HG02840 (cell line): ENCODE results near the gene OXA1L.
"Not testable (repeated sequence)": the region's sequence is repeated elsewhere in the genome, so short reads cannot be mapped to it uniquely, and the experiment has no call there.

Experiments
- ATAC-seq: cut with Tn5 transposase; IDR thresholded peaks from one replicate; pipeline ENCODE4 v1.9.1; 2021; ENCODE audit warnings: mild to moderate bottlenecking, moderate library complexity, moderate number of reproducible peaks; ENCODE audit not compliant: unreplicated experiment, low FRiP score

The OXA1L gene

DNA sequence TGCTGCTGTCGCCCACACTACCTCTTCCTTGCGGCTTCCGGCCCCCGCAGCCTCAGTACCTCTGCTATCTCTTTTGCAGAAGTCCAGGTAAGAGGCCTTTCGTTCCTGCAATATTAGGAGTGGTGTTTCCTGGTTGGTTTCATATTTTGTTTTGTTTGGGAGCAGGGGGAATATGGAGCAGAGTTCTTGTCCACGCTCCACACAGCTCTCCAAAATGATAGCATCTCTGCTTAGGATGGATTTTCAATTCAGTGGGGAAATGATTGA, 768 bp downstream of the OXA1L start:
- ATAC-seq = no peak

GRCh38 chr14:22768947-22769346, 2.5 kb downstream of the OXA1L start:
- no peak for ATAC-seq

DNA sequence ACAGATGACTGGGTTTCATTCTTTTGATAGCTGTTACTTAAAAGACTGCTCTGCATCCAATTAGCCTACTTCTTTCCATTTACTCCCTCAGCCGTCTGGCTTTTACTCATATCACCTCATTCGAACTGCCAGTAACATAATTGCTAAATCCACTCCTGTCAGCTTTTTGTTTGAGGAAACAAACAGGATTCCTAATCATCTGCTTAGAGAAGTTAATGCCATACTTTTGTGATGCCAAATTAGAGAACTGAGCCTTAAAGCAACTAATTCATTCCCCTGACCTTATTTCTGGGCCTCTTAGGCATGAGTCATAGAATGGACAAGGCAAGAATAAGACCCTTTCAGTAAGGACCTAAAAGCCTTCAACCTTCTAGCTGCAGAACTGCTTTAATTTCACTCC, 2.9 kb downstream of the OXA1L start:
- ATAC-seq = no peak

DNA sequence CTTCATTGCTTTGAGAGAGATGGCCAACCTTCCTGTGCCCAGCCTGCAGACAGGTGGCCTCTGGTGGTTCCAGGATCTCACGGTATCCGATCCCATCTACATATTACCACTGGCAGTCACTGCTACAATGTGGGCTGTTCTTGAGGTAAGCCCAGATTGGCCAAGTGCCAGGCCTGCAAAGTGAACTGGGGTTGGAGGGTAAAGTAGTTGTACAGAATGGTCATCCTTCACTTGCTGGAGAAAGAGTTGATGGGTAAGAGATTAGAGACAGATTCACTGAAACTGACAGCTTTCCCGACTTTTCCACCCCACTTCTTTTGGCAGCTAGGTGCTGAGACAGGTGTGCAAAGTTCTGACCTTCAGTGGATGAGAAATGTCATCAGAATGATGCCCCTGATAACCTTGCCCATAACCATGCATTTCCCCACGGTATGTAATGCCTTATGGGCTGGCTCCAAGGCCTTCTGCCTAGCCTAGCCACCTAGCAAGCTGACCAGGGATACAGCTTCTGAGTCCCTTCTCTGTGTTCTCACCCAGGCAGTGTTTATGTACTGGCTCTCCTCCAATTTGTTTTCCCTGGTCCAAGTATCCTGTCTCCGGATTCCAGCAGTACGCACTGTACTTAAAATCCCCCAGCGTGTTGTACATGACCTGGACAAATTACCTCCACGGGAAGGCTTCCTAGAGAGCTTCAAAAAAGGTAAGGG, 4.1 kb downstream of the OXA1L start:
- no peak for ATAC-seq

DNA sequence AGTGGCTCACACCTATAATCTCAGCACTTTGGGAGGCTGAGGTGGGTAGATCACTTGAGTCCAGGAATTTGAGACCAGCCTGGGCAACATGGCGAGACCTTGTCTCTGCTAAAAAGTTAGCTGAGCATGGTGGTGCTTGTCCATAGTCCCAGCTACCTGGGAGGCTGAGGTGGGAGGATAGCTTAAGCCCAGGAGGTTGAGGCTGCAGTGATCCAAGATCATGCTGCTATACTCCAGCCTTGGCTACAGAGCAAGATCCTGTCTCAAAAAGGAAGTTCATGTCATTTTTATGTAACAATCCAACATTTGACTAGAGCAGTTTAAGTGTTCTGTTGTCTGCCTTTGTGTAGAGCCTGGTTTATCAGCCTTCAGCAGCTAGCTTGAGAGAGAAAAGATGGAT, 6.2 kb downstream of the OXA1L start:
- ATAC-seq = no peak

- ATAC-seq = no peak
Observed at GRCh38 chr14:22773162-22774010, 6.9 kb downstream of the OXA1L start.

DNA sequence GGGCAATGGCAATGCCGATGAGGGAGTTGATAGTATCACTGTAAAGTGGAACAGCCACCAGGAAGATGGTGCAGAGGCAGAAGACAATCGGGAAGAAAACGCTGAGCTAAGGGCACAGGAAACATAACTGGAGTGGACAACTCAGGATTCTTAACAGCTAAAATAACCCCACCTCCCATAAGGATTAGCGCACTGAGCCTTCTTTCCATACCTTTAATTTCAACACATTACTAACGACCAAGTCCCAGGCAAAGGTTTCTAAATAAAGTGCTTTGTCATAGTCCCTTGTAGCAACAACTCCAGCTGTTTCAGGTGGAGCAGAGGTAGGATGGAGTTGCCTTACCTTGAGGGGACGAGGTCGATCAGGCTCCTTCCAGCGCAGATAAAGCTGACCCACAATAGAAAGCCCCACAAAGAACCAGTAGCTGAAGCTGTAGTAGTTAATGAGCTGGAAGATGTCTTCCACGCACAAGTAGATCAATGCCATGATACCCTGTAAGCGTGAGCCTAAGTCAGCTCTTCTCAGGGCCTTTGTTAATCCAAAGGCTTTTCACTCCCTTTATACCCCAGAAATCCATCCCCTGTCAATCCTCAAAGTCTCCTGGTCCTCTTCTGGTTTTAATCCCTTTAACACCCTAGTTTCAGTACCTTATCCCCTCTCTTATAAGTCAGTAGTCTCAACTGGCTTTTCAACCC, 7.7 kb downstream of the OXA1L start:
- ATAC-seq = no peak

DNA sequence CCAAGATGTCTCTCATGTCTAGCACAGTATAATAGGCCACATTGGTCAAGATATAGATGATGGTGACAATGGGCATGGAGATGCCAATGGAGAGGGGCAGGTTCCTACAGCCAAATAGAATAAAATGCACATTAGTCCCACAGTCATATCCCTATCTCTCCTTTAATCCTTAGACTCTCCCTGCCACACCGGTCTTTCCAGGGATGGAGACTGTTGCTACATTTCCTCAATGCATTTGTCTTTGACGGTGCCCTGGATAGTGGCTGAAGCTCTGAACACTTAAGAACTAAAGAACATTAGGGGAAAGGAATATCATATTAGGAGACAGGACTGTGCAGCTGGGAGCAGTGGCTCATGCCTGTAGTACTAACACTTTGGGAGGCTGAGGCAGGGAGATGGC, 9.7 kb downstream of the OXA1L start:
- no peak for ATAC-seq

- not testable (repeated sequence) for ATAC-seq
Observed at GRCh38 chr14:22776849-22777248, 10.4 kb downstream of the OXA1L start.

- ATAC-seq = no peak
Observed at GRCh38 chr14:22778084-22778483, 11.6 kb downstream of the OXA1L start.

GRCh38 chr14:22780105-22780679, 13.7 kb downstream of the OXA1L start:
- ATAC-seq = no peak

DNA sequence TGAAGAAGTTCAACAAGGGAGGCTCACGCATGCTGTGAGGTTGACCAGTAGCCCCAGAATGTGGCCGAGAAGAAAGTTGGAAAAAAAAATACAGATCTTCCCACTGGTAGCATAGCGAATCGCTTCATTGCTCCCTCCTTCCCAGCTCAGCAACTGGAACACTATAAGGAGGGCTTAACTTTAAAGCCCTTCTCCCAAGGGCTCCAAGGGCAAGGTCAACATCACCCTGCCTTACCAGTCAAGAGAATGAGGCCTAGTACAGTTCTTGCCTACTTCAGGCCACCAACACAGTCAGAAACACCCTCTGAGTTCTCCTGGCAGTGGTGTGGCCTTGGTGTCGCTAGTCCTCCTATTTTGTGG, 14.4 kb downstream of the OXA1L start:
- no peak for ATAC-seq

DNA sequence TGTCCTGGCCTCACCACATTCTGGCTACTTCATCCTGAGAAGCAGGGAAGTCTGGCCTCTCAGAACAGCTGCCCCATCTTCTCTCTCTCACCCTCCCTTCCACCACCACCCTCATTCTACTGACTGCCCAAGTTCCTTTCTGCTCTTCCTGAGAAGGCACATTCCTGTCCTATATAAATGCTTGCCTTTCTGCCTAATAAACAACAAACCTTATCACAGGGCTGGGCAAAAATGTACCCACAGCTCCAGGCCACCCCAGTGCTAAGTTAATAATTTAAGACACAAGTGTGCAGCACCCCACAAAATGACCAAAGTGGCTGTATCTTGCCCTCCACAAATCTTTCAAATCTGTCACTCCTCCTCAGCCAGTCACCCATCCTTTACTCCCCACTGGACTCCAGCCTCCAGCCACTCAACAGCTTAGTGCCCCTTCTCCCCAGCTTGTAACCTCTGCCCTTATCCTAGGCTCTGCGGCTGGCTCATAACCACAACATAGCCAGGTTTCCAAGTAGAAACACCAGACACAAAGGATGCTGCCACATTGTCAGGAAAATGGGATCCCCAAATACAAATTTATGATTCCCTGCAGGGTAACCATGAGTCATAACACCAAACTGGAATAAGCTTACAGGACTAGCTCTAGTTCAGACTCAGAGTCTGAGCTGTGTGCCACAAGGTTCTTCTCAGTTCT, 15.0 kb downstream of the OXA1L start:
- ATAC-seq = no peak

DNA sequence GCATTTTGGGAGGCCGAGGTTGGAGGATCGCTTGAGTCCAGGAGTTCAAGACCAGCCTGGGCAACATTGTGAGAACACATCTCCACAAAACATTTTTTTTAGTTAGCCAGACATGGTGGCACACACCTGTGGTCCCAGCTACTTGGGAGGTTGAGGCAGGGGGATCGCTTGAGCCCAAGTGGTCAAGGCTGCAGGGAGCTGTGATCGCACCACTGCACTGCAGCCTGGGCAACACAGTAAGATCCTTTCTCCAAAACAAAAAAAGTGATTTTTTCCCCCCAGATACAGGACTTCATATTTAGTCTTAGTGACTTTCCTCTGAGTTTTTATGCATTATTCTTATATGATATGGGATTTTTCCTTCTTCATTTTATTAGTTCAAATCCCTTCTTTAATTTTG, 20.2 kb downstream of the OXA1L start:
- ATAC-seq = no peak

GRCh38 chr14:22791301-22791700, 24.8 kb downstream of the OXA1L start:
- no peak for ATAC-seq

GRCh38 chr14:22792158-22792557, 25.7 kb downstream of the OXA1L start:
- ATAC-seq = no peak

- ATAC-seq = not testable (repeated sequence)
Observed at GRCh38 chr14:22793550-22793949, 27.1 kb downstream of the OXA1L start.

GRCh38 chr14:22793976-22794375, 27.5 kb downstream of the OXA1L start:
- no peak for ATAC-seq

GRCh38 chr14:22794551-22794951, 28.1 kb downstream of the OXA1L start:
- ATAC-seq = no peak

GRCh38 chr14:22796087-22796707, 29.7 kb downstream of the OXA1L start:
- ATAC-seq = no peak
